Chondrocyte (in vitro differentiated cells): ENCODE measurements around the gene NOP53. TPM values are rescaled to one million over a fixed set of nuclear protein-coding genes. Genes with fewer than 3 reads are reported as not detected.
A peak's percentile ranks its signal among the peaks of the same experiment; 100 is the strongest.

ENCODE experiments used
- DNase-seq: peaks from one replicate; pipeline ENCODE4 v3.0.0; 2021; ENCODE audit warnings: mixed read lengths, low spot score
- H3K27ac Mint-ChIP-seq: one replicate; pipeline ENCODE4 v1.8.0; 2021; ENCODE audit warnings: mild to moderate bottlenecking, moderate library complexity, mixed read lengths; ENCODE audit not compliant: unreplicated experiment
- H3K27me3 Mint-ChIP-seq: 2 replicates; pipeline ENCODE4 v1.8.0; 2021; ENCODE audit warnings: low read depth, mixed read lengths
- H3K36me3 Mint-ChIP-seq: 2 replicates; pipeline ENCODE4 v1.8.0; 2021; ENCODE audit warnings: low read depth, mixed read lengths
- H3K4me1 Mint-ChIP-seq: 2 replicates; pipeline ENCODE4 v1.8.0; 2021; ENCODE audit warnings: low read depth, mild to moderate bottlenecking, mixed read lengths
- H3K4me3 Mint-ChIP-seq: one replicate; pipeline ENCODE4 v1.8.0; 2021; ENCODE audit warnings: mild to moderate bottlenecking, moderate library complexity, mixed read lengths; ENCODE audit not compliant: unreplicated experiment
- H3K9me3 Mint-ChIP-seq: 2 replicates; pipeline ENCODE4 v1.8.0; 2021; ENCODE audit warnings: low read depth, mixed read lengths
- total RNA-seq: library from RNA; stranded (reverse); gene quantifications from 3 replicates; pipeline ENCODE4 v1.2.1, GENCODE V29; 2021
- TF ChIP-seq, protein P1 (sequence below): fragments of 200-600 bp; sonication (generic); IDR thresholded peaks from 2 replicates; pipeline ENCODE4 v1.5.0; 2021; ENCODE audit warnings: antibody characterized with exemption, mild to moderate bottlenecking, moderate library complexity

The NOP53 gene
- total RNA-seq, 1 donor from 2014 or later: 108 TPM

- H3K4me3 Mint-ChIP-seq: no peak overlapping the region
- no peak for DNase-seq
These were observed 41.3 kb upstream of the NOP53 start for GRCh38 chr19:47704024-47704423.

GRCh38 chr19:47704656-47705055 lies 40.7 kb upstream of the NOP53 start:
- TF ChIP-seq, protein P1, sequence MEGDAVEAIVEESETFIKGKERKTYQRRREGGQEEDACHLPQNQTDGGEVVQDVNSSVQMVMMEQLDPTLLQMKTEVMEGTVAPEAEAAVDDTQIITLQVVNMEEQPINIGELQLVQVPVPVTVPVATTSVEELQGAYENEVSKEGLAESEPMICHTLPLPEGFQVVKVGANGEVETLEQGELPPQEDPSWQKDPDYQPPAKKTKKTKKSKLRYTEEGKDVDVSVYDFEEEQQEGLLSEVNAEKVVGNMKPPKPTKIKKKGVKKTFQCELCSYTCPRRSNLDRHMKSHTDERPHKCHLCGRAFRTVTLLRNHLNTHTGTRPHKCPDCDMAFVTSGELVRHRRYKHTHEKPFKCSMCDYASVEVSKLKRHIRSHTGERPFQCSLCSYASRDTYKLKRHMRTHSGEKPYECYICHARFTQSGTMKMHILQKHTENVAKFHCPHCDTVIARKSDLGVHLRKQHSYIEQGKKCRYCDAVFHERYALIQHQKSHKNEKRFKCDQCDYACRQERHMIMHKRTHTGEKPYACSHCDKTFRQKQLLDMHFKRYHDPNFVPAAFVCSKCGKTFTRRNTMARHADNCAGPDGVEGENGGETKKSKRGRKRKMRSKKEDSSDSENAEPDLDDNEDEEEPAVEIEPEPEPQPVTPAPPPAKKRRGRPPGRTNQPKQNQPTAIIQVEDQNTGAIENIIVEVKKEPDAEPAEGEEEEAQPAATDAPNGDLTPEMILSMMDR: no peak
- Mint-ChIP-seq H3K36me3 (peaks cover 6% of the 10 kb centered on the region), H3K9me3 (no peaks in the 10 kb centered on the region), H3K4me1 (peaks cover 6% of the 10 kb centered on the region), H3K4me3 (no peak overlapping the region), H3K27me3 (no peaks in the 10 kb centered on the region), H3K27ac (no peak overlapping the region)
- no peak for DNase-seq

More at GRCh38 chr19:47704024-47704423, 41.3 kb upstream of the NOP53 start:
- TF ChIP-seq, protein P1: no peak
- Mint-ChIP-seq H3K9me3 (no peaks in the 10 kb centered on the region), H3K36me3 (peaks cover 6% of the 10 kb centered on the region), H3K4me1 (peaks cover 6% of the 10 kb centered on the region), H3K27me3 (no peaks in the 10 kb centered on the region), H3K27ac (peak overlapping the region; percentile 24)

- TF ChIP-seq, protein P1: peak; percentile 88
- Mint-ChIP-seq H3K4me1 (peaks cover 6% of the 10 kb centered on the region), H3K9me3 (no peaks in the 10 kb centered on the region), H3K27ac (no peak overlapping the region), H3K36me3 (peaks cover 6% of the 10 kb centered on the region), H3K4me3 (peak overlapping the region; percentile 16), H3K27me3 (no peaks in the 10 kb centered on the region)
- no peak for DNase-seq
These were observed 38.0 kb upstream of the NOP53 start for GRCh38 chr19:47707135-47707925.

- H3K9me3 Mint-ChIP-seq: no peaks in the 10 kb centered on the region
- TF ChIP-seq, protein P1: no peak
- H3K4me1 Mint-ChIP-seq: peaks cover 31% of the 10 kb centered on the region
- H3K27ac Mint-ChIP-seq: no peak overlapping the region
- H3K4me3 Mint-ChIP-seq: peak overlapping the region; percentile 40
- no peaks in the 10 kb centered on the region for H3K27me3 Mint-ChIP-seq
- peaks cover 17% of the 10 kb centered on the region for H3K36me3 Mint-ChIP-seq
- no peak for DNase-seq
These were observed 33.6 kb upstream of the NOP53 start for GRCh38 chr19:47711652-47712242.

GRCh38 chr19:47713046-47714021 lies 32.0 kb upstream of the NOP53 start, which contains the start of gene EHD2:
Gene EHD2 (plus strand): TSS chr19:47713422. CDS start chr19:47716613, 3,191 bp downstream.
- H3K27me3 Mint-ChIP-seq: no peaks in the 10 kb centered on the region
- H3K9me3 Mint-ChIP-seq: no peaks in the 10 kb centered on the region
- peaks cover 26% of the 10 kb centered on the region for H3K36me3 Mint-ChIP-seq
- peak within 1 kb of the TSS; percentile 96 for H3K27ac Mint-ChIP-seq
- TF ChIP-seq, protein P1: peak; percentile 99
- H3K4me3 Mint-ChIP-seq: peak within 1 kb of the TSS; percentile 100
- no peak for DNase-seq
- H3K4me1 Mint-ChIP-seq: peaks cover 47% of the 10 kb centered on the region
